Kidney (tissue), 14 donors: ENCODE data around the gene FAM193A. TPM values are rescaled to one million over a fixed set of nuclear protein-coding genes. Genes with fewer than 3 reads are reported as not detected.
A peak's percentile ranks its signal among the peaks of the same experiment; 100 is the strongest.
"Not testable (repeated sequence)": the region's sequence is repeated elsewhere in the genome, so short reads cannot be mapped to it uniquely, and the experiment has no call there.

Experiments used
- DNase-seq, 5 donors: peaks; one replicate each; pipeline ENCODE4 v3.0.0-alpha.2; 2013 to 2020
- FAIRE-seq: peaks from 2 replicates; lab custom pipeline; 2012; peaks lifted over from hg19 to GRCh38; lab: Jason Lieb, UNC
- H3K27ac ChIP-seq, 2 donors: one replicate each; pipeline ENCODE4 v1.7.0; 2013; ENCODE audit warnings: low read depth in 2 of 2, low read length in 2 of 2, inconsistent platforms in 1 of 2
- H3K27me3 ChIP-seq: one replicate; pipeline ENCODE4 v1.7.1; 2013; ENCODE audit warnings: low read length, inconsistent platforms; ENCODE audit not compliant: control insufficient read depth, insufficient read depth
- H3K36me3 ChIP-seq, 3 donors: one replicate each; pipeline versions ENCODE4 v1.7.0 to v1.7.1; 2013; ENCODE audit warnings: low read length in 3 of 3, control low read depth in 1 of 3, inconsistent platforms in 1 of 3; ENCODE audit not compliant: insufficient read depth in 3 of 3, control insufficient read depth in 2 of 3
- H3K4me1 ChIP-seq, 3 donors: one replicate each; pipeline versions ENCODE4 v1.7.0 to v1.7.1; 2013; ENCODE audit warnings: low read length in 3 of 3, inconsistent platforms in 1 of 3, low read depth in 1 of 3; ENCODE audit not compliant: control insufficient read depth in 2 of 3, insufficient read depth in 2 of 3
- H3K4me3 ChIP-seq, 3 donors: one replicate each; pipeline versions ENCODE4 v1.7.0 to v1.8.1; 2013; ENCODE audit warnings: low read length in 3 of 3, control low read depth in 1 of 3, inconsistent platforms in 1 of 3
- H3K9ac ChIP-seq, 3 donors: one replicate each; pipeline versions ENCODE4 v1.7.0 to v1.7.1; 2013; ENCODE audit warnings: low read length in 3 of 3, control low read depth in 1 of 3, inconsistent platforms in 1 of 3
- H3K9me3 ChIP-seq, 3 donors: one replicate each; pipeline versions ENCODE4 v1.7.0 to v1.7.1; 2013; ENCODE audit warnings: low read length in 3 of 3, control low read depth in 1 of 3, inconsistent platforms in 1 of 3; ENCODE audit not compliant: control insufficient read depth in 2 of 3, insufficient read depth in 1 of 3
- CTCF ChIP-seq: IDR thresholded peaks from 3 replicates; pipeline ENCODE4 v1.5.1; 2012; ENCODE audit warnings: mild to moderate bottlenecking, moderate library complexity, borderline replicate concordance; ENCODE audit not compliant: insufficient read depth; ENCODE audit errors: extremely low read depth
- intact Hi-C: fragments of 100-400 bp; cut with DNase I; formaldehyde crosslinking; loops from one replicate; pipeline ENCODE4 v1.11.1; 2022
- polyA plus RNA-seq: library from polyadenylated mRNA; stranded (reverse); fragments of 350-450 nt; fragmentation: Illumina TruSeq; extraction: RNeasy Lipid Tissue Mini Kit (QIAGEN cat#74804); gene quantifications from one replicate; pipeline ENCODE4 v1.2.3, GENCODE V29; 2014; ENCODE audit warnings: low read depth, low replicate concordance; ENCODE audit not compliant: insufficient read depth
- total RNA-seq: library from RNA; stranded (reverse); fragmentation: NEBNext Ultra II Directional; extraction: Animal tissue kit (Norgen Biotek cat#: 25700); gene quantifications from one replicate; pipeline ENCODE4 v1.2.1, GENCODE V29; 2021
- donor health status: control.
- donor health status: control.
- donor health status: control.
- donor health status: control.
- donor health status: control.
- donor health status: DM: yes; HTN: yes; CAD: no.
- donor health status: Normal renal cell carcinoma (clear cell type).

Gene FAM193A
- total and polyA plus RNA-seq, 2 donors from 2014 or later, result 6.3 to 29.3 TPM

- Histone ChIP-seq H3K36me3 (no peaks in the 10 kb centered on the region), H3K27me3 (no peaks in the 10 kb centered on the region), H3K9ac (no peak overlapping the region), H3K27ac (no peak overlapping the region), H3K9me3 (no peaks in the 10 kb centered on the region), H3K4me3 (no peak overlapping the region), H3K4me1 (peaks cover 0 to 6% (median 0%) of the 10 kb centered on the region in 3 donors)
- DNase-seq, result peak in 1 of 5 donors; percentile 24
- intact Hi-C loops, result no loop called here
- no peak for FAIRE-seq
- TF ChIP-seq CTCF, result no peak
Observed at GRCh38 chr4:2617955-2618354, 81.5 kb downstream of the FAM193A start.

- DNase-seq, FAIRE-seq, H3K4me3 ChIP-seq, H3K27me3 ChIP-seq, H3K27ac ChIP-seq, intact Hi-C loops, H3K36me3 ChIP-seq, H3K9me3 ChIP-seq, H3K9ac ChIP-seq, H3K4me1 ChIP-seq: not testable (repeated sequence)
Observed at GRCh38 chr4:2618729-2619128, 82.3 kb downstream of the FAM193A start.

GRCh38 chr4:2619459-2619858 is 83.0 kb downstream of the FAM193A start:
- FAIRE-seq (no peak), DNase-seq (no peak)
- TF ChIP-seq CTCF, result no peak
- intact Hi-C loops, result no loop called here
- H3K4me1 ChIP-seq, result peaks cover 0 to 6% (median 0%) of the 10 kb centered on the region in 3 donors
- H3K36me3 ChIP-seq, result no peaks in the 10 kb centered on the region
- no peaks in the 10 kb centered on the region for H3K9me3 ChIP-seq
- H3K27me3 ChIP-seq, result no peaks in the 10 kb centered on the region
- no peak overlapping the region for H3K4me3 ChIP-seq
- no peak overlapping the region for H3K27ac ChIP-seq
- no peak overlapping the region for H3K9ac ChIP-seq

GRCh38 chr4:2621419-2621818 is 85.0 kb downstream of the FAM193A start:
- Histone ChIP-seq H3K4me3 (no peak overlapping the region), H3K9me3 (no peaks in the 10 kb centered on the region), H3K9ac (no peak overlapping the region), H3K27ac (no peak overlapping the region), H3K4me1 (peaks cover 0 to 6% (median 0%) of the 10 kb centered on the region in 3 donors), H3K36me3 (peaks cover 0 to 3% (median 1%) of the 10 kb centered on the region in 3 donors), H3K27me3 (no peaks in the 10 kb centered on the region)
- intact Hi-C loops, result no loop called here
- DNase-seq (no peak), FAIRE-seq (no peak)
- no peak for TF ChIP-seq CTCF
